Nephron progenitor cell (in vitro differentiated cells): ENCODE data around the gene FEM1C.

Source experiments
- DNase-seq: peaks from one replicate; pipeline ENCODE4 v3.0.0; 2021
- H3K27ac Mint-ChIP-seq: 2 replicates; pipeline ENCODE4 v1.8.0; 2021; ENCODE audit warnings: mild to moderate bottlenecking, moderate library complexity, mixed read lengths
- H3K27me3 Mint-ChIP-seq: 2 replicates; pipeline ENCODE4 v1.8.0; 2021; ENCODE audit warnings: mild to moderate bottlenecking, low read depth, mixed read lengths; ENCODE audit not compliant: poor library complexity
- H3K36me3 Mint-ChIP-seq: 2 replicates; pipeline ENCODE4 v1.8.0; 2021; ENCODE audit warnings: low read depth, mixed read lengths
- H3K4me1 Mint-ChIP-seq: 2 replicates; pipeline ENCODE4 v1.8.0; 2021; ENCODE audit warnings: mixed read lengths
- H3K4me3 Mint-ChIP-seq: 2 replicates; pipeline ENCODE4 v1.8.0; 2021; ENCODE audit warnings: mild to moderate bottlenecking, moderate library complexity, mixed read lengths
- H3K9me3 Mint-ChIP-seq: 2 replicates; pipeline ENCODE4 v1.8.0; 2021; ENCODE audit warnings: mild to moderate bottlenecking, moderate library complexity, mixed read lengths
- CTCF ChIP-seq: fragments of 200-600 bp; sonication (generic); IDR thresholded peaks from 2 replicates; pipeline ENCODE4 v1.5.0; 2021; ENCODE audit warnings: antibody characterized with exemption

FEM1C gene

DNA sequence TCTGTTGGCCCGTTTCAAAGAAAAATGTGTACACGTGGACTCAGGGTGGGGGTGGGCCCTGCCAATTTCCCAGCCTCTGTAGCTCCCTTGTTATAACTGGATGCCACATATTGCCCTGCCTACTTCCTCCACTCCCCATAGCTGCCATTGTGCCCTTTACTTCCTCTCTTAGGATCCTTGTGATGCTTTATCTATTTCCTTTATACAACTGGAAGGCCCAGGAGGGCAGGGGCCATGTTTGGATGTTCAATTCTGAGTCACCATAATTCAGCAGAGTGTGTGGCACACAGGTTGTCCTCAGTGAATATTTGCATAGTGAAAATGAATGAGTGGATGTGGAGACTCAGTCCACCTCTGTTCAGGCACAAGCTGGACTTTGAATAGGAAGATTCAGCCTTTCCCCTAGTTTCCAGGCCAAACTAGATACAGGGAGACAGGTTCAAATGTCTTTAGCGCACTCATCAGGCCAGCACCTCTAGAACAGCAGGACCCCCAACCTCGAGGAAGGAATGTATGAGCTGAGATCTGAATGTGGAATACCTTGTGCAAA, 10.6 kb upstream of the FEM1C start:
- no peaks in the 10 kb centered on the region for H3K9me3 Mint-ChIP-seq
- H3K27me3 Mint-ChIP-seq, result peaks cover 19% of the 10 kb centered on the region
- H3K36me3 Mint-ChIP-seq, result no peaks in the 10 kb centered on the region
- H3K4me1 Mint-ChIP-seq, result peaks cover 16% of the 10 kb centered on the region
- TF ChIP-seq CTCF, result no peak
- H3K4me3 Mint-ChIP-seq, result no peak overlapping the region
- no peak overlapping the region for H3K27ac Mint-ChIP-seq
- DNase-seq, result no peak

DNA sequence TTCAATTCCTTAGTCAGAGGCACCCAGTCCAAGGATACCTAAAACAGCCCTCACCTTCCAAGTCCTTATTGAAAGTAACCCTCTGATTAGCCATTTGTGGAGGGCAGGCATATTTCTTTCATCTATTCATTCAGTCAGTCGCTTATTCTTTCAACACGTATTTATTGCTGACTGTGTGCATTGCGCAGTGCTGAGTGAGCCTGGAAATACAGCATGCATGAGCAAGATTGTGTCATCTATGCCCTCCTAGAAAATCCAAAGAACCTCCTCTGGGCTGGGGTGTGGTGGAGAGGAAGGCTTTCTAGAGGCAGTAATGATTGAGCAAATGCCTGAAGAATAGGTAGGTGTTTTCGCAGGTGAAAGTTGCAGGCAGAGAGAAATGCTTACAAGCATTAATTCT, 8.5 kb upstream of the FEM1C start:
- Mint-ChIP-seq H3K9me3 (no peaks in the 10 kb centered on the region), H3K4me3 (no peak overlapping the region), H3K27ac (no peak overlapping the region), H3K27me3 (peaks cover 14% of the 10 kb centered on the region), H3K4me1 (peaks cover 15% of the 10 kb centered on the region), H3K36me3 (no peaks in the 10 kb centered on the region)
- TF ChIP-seq CTCF, result no peak
- DNase-seq, result no peak

- H3K4me3 Mint-ChIP-seq, result no peak overlapping the region
- H3K9me3 Mint-ChIP-seq, result peaks cover 4% of the 10 kb centered on the region
- no peak for TF ChIP-seq CTCF
- no peaks in the 10 kb centered on the region for H3K4me1 Mint-ChIP-seq
- no peak overlapping the region for H3K27ac Mint-ChIP-seq
- peaks cover 11% of the 10 kb centered on the region for H3K27me3 Mint-ChIP-seq
- H3K36me3 Mint-ChIP-seq, result no peaks in the 10 kb centered on the region
- DNase-seq, result no peak
These were observed 6.8 kb upstream of the FEM1C start for GRCh38 chr5:115551415-115551814.

DNA sequence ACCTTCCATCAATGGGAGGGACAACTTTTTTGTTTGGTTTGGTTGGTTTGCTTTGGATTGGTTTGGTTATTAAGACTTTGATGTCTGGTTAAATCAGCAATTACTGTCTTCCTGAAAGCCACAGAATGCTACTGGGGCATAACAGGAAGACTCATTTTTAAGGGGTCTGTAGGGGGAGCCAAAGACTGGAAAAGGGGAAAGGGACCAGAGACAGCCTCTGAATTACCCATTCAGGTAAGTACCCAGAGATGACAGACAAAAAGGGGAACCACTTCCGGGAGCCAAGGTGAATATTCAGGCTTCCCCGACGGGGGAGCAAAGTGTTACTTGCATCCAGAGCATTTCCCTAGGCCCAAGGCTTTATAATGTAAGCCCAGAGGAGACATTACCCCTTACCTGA, 4.6 kb upstream of the FEM1C start:
- H3K4me3 Mint-ChIP-seq, result no peak overlapping the region
- no peak for TF ChIP-seq CTCF
- peaks cover 7% of the 10 kb centered on the region for H3K27me3 Mint-ChIP-seq
- H3K36me3 Mint-ChIP-seq, result peaks cover 5% of the 10 kb centered on the region
- no peaks in the 10 kb centered on the region for H3K4me1 Mint-ChIP-seq
- peaks cover 16% of the 10 kb centered on the region for H3K9me3 Mint-ChIP-seq
- no peak overlapping the region for H3K27ac Mint-ChIP-seq
- no peak for DNase-seq

DNA sequence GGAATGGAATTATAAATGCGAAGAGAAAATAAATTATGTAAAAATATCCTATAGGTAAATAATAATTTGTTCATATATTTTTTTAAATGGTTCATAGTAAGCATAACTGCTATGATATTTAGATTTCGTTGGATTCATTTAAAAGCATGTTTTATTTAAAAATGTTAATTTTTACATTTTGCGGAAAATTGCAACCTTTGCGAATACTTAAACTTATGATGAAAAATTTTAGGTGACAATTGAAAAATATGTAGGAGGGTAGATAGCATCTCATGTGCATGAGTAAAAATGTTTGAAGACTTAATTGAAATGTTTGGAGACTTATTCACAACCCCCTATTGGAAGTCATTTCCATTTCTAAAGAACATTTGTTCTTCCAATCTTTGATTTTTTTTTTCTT, 4.1 kb upstream of the FEM1C start:
- no peak for DNase-seq
- H3K27me3 Mint-ChIP-seq, result peaks cover 7% of the 10 kb centered on the region
- TF ChIP-seq CTCF, result no peak

GRCh38 chr5:115545351-115545882, 842 bp upstream of the FEM1C start:
- H3K4me1 Mint-ChIP-seq, result peaks cover 28% of the 10 kb centered on the region
- H3K9me3 Mint-ChIP-seq, result peaks cover 16% of the 10 kb centered on the region
- H3K4me3 Mint-ChIP-seq, result no peak overlapping the region
- H3K36me3 Mint-ChIP-seq, result peaks cover 20% of the 10 kb centered on the region
- no peak for DNase-seq
- no peaks in the 10 kb centered on the region for H3K27me3 Mint-ChIP-seq
- no peak overlapping the region for H3K27ac Mint-ChIP-seq
- no peak for TF ChIP-seq CTCF

More for the DNA sequence above, 4.1 kb upstream of the FEM1C start:
- Mint-ChIP-seq H3K4me1 (no peaks in the 10 kb centered on the region), H3K4me3 (no peak overlapping the region), H3K36me3 (peaks cover 5% of the 10 kb centered on the region), H3K9me3 (peaks cover 16% of the 10 kb centered on the region), H3K27ac (no peak overlapping the region)
